Left lung (tissue), 10 donors: ENCODE measurements around the gene GJC2. TPM values are rescaled to one million over a fixed set of nuclear protein-coding genes. Genes with fewer than 3 reads are reported as not detected.
"Not testable (repeated sequence)": the region's sequence is repeated elsewhere in the genome, so short reads cannot be mapped to it uniquely, and the experiment has no call there.

ENCODE experiments used
- ATAC-seq: fragments of 200-7000 bp; cut with Tn5 transposase; one replicate; pipeline ENCODE4 v1.9.1; 2020; ENCODE audit warnings: moderate library complexity
- DNase-seq, 4 donors: peaks; one replicate each; pipeline ENCODE4 v3.0.0-alpha.2; 2013 to 2020
- H3K27ac ChIP-seq, 2 donors: fragments of 200-600 bp; sonication (generic) in 1 of 2; one replicate each; pipeline versions ENCODE4 v1.5.0 to v1.8.0; 2020 to 2021
- H3K27me3 ChIP-seq, 2 donors: fragments of 200-600 bp; sonication (generic) in 1 of 2; one replicate each; pipeline versions ENCODE4 v1.5.0 to v1.8.0; 2020 to 2021
- H3K36me3 ChIP-seq, 2 donors: fragments of 200-600 bp; sonication (generic) in 1 of 2; one replicate each; pipeline versions ENCODE4 v1.5.0 to v1.8.0; 2020 to 2021
- H3K4me1 ChIP-seq, 2 donors: fragments of 200-600 bp; one replicate each; pipeline ENCODE4 v1.8.0; 2021
- H3K4me3 ChIP-seq, 2 donors: fragments of 200-600 bp; sonication (generic) in 1 of 2; one replicate each; pipeline versions ENCODE4 v1.5.0 to v1.8.0; 2020 to 2021; ENCODE audit warnings: mild to moderate bottlenecking in 1 of 2
- H3K9me3 ChIP-seq, 2 donors: fragments of 200-600 bp; sonication (generic) in 1 of 2; one replicate each; pipeline versions ENCODE4 v1.5.0 to v1.8.0; 2020 to 2021
- CTCF ChIP-seq, 2 donors: fragments of 200-600 bp; sonication (generic) in 1 of 2; IDR thresholded peaks; one replicate each; pipeline versions ENCODE4 v1.5.0 to v1.8.0; 2021; ENCODE audit warnings: antibody characterized with exemption in 2 of 2
- intact Hi-C, 2 donors: fragments of 100-400 bp; cut with DNase I; formaldehyde crosslinking; loops; one replicate each; pipeline versions ENCODE4 v1.11.2 to v1.14.2; 2022
- polyA plus RNA-seq, 6 donors: library from polyadenylated mRNA; unstranded; fragments of 120-200 nt; gene quantifications; one replicate each; pipeline ENCODE4 v1.2.1, GENCODE V29; 2013; ENCODE audit not compliant: insufficient read length in 6 of 6
- total RNA-seq, 2 donors: library from RNA; stranded (reverse); fragmentation: NEBNext Ultra II Directional; extraction: Animal tissue kit (Norgen Biotek cat#: 25700); gene quantifications; one replicate each; pipeline ENCODE4 v1.2.1, GENCODE V29; 2021
- donor health status: DM: no; HTN: yes; CAD: no.
- donor health status: DM: no; HTN: no; CAD: no.

The GJC2 gene
- total and polyA plus RNA-seq, 8 donors, result 2.3 to 4.9 (median 3.1) TPM

GRCh38 chr1:228169345-228169744, 19.6 kb downstream of the GJC2 start:
- TF ChIP-seq CTCF (IDR thresholded peaks at IDR 0.05), result no peak
- no peak for ATAC-seq

GRCh38 chr1:228170666-228171065, 20.9 kb downstream of the GJC2 start:
- H3K9me3 ChIP-seq, result peaks cover 0 to 2% of the 10 kb centered on the region in 2 donors
- DNase-seq (no peak), ATAC-seq (no peak)
- no peak for TF ChIP-seq CTCF (IDR thresholded peaks at IDR 0.05)
- intact Hi-C loops, result no loop called here
- no peak overlapping the region for H3K4me3 ChIP-seq
- peaks cover 5 to 9% of the 10 kb centered on the region in 2 donors for H3K4me1 ChIP-seq
- peaks cover 0 to 6% of the 10 kb centered on the region in 2 donors for H3K36me3 ChIP-seq
- no peak overlapping the region for H3K27ac ChIP-seq
- H3K27me3 ChIP-seq, result no peaks in the 10 kb centered on the region

More at GRCh38 chr1:228169345-228169744, 19.6 kb downstream of the GJC2 start:
- H3K27me3 ChIP-seq, result no peaks in the 10 kb centered on the region
- H3K4me1 ChIP-seq, result peaks cover 11 to 16% of the 10 kb centered on the region in 2 donors
- H3K4me3 ChIP-seq, result no peak overlapping the region
- no peak for DNase-seq
- H3K36me3 ChIP-seq, result no peaks in the 10 kb centered on the region
- H3K9me3 ChIP-seq, result peaks cover 0 to 2% of the 10 kb centered on the region in 2 donors
- no peak overlapping the region for H3K27ac ChIP-seq
- intact Hi-C loops, result no loop called here

GRCh38 chr1:228171221-228171891, 21.6 kb downstream of the GJC2 start:
- DNase-seq, result peak in 1 of 4 donors; percentile 65
- intact Hi-C loops, result no loop called here

GRCh38 chr1:228172591-228173527, 23.1 kb downstream of the GJC2 start:
- no peak overlapping the region for H3K4me3 ChIP-seq
- TF ChIP-seq CTCF (IDR thresholded peaks at IDR 0.05), result no peak
- H3K9me3 ChIP-seq, result peaks cover 0 to 2% of the 10 kb centered on the region in 2 donors
- H3K4me1 ChIP-seq, result peaks cover 0 to 22% of the 10 kb centered on the region in 2 donors
- H3K36me3 ChIP-seq, result peaks cover 0 to 6% of the 10 kb centered on the region in 2 donors
- intact Hi-C loops, result no loop called here
- H3K27ac ChIP-seq, result no peak overlapping the region
- H3K27me3 ChIP-seq, result no peaks in the 10 kb centered on the region
- ATAC-seq, result no peak
- no peak for DNase-seq

More at GRCh38 chr1:228171221-228171891, 21.6 kb downstream of the GJC2 start:
- H3K4me3 ChIP-seq, result no peak overlapping the region
- peaks cover 5 to 15% of the 10 kb centered on the region in 2 donors for H3K4me1 ChIP-seq
- no peak for TF ChIP-seq CTCF (IDR thresholded peaks at IDR 0.05)
- peaks cover 0 to 2% of the 10 kb centered on the region in 2 donors for H3K9me3 ChIP-seq
- ATAC-seq, result no peak
- H3K27ac ChIP-seq, result no peak overlapping the region
- no peaks in the 10 kb centered on the region for H3K27me3 ChIP-seq
- peaks cover 0 to 6% of the 10 kb centered on the region in 2 donors for H3K36me3 ChIP-seq

GRCh38 chr1:228173528-228174481, 24.1 kb downstream of the GJC2 start:
- ATAC-seq, H3K27ac ChIP-seq, H3K36me3 ChIP-seq, H3K9me3 ChIP-seq, H3K27me3 ChIP-seq, H3K4me3 ChIP-seq, intact Hi-C loops: not testable (repeated sequence)
- DNase-seq, result peak in 1 of 4 donors; percentile 85
- peaks cover 0 to 31% of the 10 kb centered on the region in 2 donors for H3K4me1 ChIP-seq
